ENCODE measurements around the gene PCDHGB7.
"Not testable (repeated sequence)": the region's sequence is repeated elsewhere in the genome, so short reads cannot be mapped to it uniquely, and the experiment has no call there.

PCDHGB7 gene

DNA sequence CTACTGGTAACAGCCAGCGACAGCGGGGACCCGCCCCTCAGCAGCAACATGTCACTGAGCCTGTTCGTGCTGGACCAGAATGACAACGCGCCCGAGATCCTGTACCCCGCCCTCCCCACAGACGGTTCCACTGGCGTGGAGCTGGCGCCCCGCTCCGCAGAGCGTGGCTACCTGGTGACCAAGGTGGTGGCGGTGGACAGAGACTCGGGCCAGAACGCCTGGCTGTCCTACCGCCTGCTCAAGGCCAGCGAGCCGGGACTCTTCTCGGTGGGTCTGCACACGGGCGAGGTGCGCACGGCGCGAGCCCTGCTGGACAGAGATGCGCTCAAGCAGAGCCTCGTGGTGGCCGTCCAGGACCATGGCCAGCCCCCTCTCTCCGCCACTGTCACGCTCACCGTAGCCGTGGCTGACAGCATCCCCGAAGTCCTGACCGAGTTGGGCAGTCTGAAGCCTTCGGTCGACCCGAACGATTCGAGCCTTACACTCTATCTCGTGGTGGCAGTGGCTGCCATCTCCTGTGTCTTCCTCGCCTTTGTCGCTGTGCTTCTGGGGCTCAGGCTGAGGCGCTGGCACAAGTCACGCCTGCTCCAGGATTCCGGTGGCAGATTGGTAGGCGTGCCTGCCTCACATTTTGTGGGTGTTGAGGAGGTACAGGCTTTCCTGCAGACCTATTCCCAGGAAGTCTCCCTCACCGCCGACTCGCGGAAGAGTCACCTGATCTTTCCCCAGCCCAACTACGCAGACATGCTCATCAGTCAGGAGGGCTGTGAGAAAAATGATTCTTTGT lies 22.9 kb upstream of the PCDHGB7 start:
- not testable (repeated sequence) for DNase-seq (ENCODE audit: low read depth in 1 of 2, low spot score in 1 of 2)

GRCh38 chr5:141397756-141398551 lies 19.5 kb upstream of the PCDHGB7 start, which contains the start of gene PCDHGB5:
PCDHGB5 (plus strand) TSS chr5:141397947; CDS start chr5:141398128, 181 bp downstream.
- DNase-seq (ENCODE audit: low read depth in 1 of 2, low spot score in 1 of 2) = not testable (repeated sequence)

DNA sequence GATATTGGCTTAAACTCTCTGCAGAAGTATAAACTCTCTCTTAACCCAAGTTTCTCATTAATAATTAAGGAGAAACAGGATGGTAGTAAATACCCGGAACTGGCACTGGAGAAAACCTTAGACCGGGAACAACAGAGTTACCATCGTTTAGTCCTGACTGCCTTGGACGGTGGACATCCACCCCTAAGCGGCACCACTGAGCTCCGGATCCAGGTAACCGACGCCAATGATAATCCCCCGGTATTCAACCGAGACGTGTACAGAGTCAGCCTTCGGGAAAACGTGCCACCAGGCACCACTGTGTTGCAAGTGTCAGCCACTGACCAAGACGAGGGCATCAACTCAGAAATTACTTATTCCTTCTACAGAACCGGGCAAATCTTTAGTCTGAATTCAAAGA lies 18.9 kb upstream of the PCDHGB7 start:
- DNase-seq (ENCODE audit: low read depth in 1 of 2, low spot score in 1 of 2) = no peak

DNA sequence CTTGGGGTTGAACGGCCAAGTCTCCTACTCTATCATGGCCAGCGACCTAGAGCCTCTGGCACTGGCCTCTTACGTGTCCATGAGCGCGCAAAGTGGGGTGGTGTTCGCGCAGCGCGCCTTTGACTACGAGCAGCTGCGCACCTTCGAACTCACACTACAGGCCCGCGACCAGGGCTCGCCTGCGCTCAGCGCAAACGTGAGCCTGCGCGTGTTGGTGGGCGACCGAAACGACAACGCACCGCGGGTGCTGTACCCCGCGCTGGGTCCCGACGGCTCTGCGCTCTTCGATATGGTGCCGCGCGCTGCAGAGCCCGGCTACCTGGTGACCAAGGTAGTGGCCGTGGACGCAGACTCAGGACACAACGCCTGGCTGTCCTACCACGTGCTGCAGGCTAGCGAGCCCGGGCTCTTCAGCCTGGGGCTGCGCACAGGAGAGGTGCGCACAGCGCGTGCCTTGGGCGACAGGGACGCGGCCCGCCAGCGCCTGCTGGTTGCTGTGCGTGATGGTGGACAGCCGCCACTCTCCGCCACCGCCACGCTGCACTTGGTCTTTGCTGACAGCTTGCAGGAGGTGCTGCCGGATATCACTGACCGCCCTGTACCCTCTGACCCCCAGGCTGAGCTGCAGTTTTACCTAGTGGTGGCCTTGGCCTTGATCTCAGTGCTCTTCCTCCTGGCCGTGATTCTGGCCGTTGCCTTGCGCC lies 17.8 kb upstream of the PCDHGB7 start:
- DNase-seq (ENCODE audit: low read depth in 1 of 2, low spot score in 1 of 2) = no peak

DNA sequence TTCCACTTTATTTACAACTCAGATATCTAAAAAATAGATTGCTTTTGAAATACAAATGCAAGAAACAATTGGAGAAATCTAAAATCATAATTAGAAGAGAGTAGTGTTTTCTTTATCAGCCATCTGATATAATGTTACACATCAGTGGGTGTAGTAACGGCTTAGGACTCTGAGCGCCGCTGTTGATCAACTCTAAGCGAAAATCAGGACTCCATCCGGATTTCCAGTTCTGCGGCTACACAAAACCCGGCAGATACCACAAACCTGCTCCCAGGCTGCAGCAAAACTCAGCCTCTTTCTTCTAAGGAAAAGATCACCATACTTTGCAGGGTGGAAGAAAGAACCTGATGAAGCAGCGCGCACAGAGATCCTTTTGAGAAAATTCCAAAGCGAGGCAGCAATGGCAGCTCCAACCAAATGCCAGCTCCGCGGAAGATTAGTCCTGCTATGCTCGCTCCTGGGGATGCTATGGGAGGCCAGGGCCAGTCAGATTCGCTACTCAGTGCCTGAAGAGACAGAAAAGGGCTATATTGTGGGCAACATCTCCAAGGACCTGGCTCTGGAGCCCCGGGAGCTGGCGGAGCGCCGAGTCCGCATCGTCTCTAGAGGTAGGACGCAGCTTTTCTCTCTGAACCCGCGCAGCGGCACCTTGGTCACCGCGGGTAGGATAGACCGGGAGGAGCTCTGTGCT lies 14.8 kb upstream of the PCDHGB7 start, which contains the start of gene PCDHGA9:
TSS of gene PCDHGA9 (plus strand) at position 226 of the 691 bp plus-strand sequence. CDS start at position 401, 175 bp downstream.
- DNase-seq (ENCODE audit: low read depth in 1 of 2, low spot score in 1 of 2) = no peak

GRCh38 chr5:141403387-141403786 lies 14.1 kb upstream of the PCDHGB7 start:
- DNase-seq (ENCODE audit: low read depth in 1 of 2, low spot score in 1 of 2) = no peak

DNA sequence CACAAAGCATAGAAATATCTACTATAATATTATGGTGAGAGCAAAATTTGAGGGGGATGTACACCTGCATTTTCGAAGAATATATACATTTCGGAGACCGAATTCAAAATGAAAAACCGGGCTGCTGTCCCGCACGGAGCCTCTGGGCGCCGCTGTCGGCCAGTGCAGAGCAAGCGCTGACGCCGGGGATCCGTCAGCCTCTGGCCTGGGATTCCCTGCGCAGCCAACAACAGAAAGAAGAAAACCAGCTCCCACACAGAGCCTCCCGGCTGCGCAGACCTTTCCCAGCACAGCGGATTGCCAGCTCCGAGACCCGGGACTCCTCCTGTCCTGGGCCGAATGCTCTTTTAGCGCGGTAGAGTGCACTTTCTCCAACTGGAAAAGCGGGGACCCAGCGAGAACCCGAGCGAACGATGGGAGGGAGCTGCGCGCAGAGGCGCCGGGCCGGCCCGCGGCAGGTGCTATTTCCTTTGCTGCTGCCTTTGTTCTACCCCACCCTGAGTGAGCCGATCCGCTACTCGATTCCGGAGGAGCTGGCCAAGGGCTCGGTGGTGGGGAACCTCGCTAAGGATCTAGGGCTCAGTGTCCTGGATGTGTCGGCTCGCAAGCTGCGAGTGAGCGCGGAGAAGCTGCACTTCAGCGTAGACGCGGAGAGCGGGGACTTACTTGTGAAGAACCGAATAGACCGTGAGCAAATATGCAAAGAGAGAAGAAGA lies 9.5 kb upstream of the PCDHGB7 start, which contains the start of gene PCDHGB6:
TSS of gene PCDHGB6 (plus strand) at position 232 of the 716 bp plus-strand sequence. CDS start at position 414, 182 bp downstream.
- DNase-seq (ENCODE audit: low read depth in 1 of 2, low spot score in 1 of 2) = not testable (repeated sequence)

GRCh38 chr5:141409598-141410306 lies 7.7 kb upstream of the PCDHGB7 start:
- no peak for DNase-seq (ENCODE audit: low read depth in 1 of 2, low spot score in 1 of 2)

- no peak for DNase-seq (ENCODE audit: low read depth in 1 of 2, low spot score in 1 of 2)
Measured at GRCh38 chr5:141411575-141411974, 5.9 kb upstream of the PCDHGB7 start.

DNA sequence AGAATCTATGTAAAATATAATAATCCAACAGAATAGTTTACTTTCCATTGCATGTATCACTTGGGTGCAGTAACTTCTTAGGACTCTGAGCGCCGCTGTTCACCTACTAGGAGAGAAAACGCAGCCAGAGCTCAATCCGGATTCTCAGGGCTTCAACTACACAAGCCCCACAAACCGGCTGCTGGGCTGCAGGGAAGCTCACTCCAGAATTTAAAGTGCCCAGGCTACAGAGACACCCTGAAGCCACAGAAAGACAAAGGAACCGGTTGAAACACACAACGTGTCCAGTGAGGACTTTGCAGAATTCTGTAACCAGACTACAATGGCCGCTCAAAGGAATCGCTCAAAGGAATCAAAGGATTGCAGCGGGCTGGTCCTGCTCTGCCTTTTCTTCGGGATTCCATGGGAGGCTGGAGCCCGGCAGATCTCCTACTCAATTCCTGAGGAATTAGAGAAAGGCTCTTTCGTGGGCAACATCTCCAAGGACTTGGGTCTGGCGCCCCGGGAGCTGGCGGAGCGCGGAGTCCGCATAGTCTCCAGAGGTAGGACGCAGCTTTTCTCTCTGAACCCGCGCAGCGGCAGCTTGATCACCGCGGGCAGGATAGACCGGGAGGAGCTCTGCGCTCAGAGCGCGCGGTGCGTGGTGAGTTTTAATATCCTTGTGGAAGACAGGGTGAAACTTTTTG lies 4.5 kb upstream of the PCDHGB7 start, which contains the start of gene PCDHGA10:
TSS of gene PCDHGA10 (plus strand) at position 134 of the 686 bp plus-strand sequence. CDS start at position 323, 189 bp downstream.
- DNase-seq (ENCODE audit: low read depth in 1 of 2, low spot score in 1 of 2) = no peak

DNA sequence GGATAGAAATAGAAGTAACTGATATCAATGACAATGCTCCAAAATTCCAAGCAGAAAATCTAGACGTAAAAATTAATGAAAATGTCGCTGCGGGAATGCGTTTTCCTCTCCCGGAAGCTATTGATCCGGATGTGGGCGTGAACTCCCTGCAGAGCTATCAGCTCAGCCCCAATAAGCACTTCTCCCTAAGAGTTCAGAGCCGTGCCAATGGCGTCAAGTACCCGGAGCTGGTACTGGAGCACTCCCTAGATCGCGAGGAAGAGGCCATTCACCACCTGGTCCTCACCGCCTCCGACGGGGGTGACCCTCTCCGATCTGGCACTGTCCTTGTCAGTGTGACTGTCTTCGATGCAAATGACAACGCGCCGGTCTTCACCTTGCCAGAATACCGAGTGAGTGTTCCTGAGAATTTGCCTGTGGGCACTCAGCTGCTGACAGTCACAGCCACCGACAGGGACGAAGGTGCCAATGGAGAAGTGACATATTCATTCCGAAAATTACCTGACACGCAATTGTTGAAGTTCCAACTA lies 3.9 kb upstream of the PCDHGB7 start:
- no peak for DNase-seq (ENCODE audit: low read depth in 1 of 2, low spot score in 1 of 2)

- DNase-seq (ENCODE audit: low read depth in 1 of 2, low spot score in 1 of 2) = not testable (repeated sequence)
Measured at GRCh38 chr5:141414548-141415274, 2.8 kb upstream of the PCDHGB7 start.

- DNase-seq (ENCODE audit: low read depth in 1 of 2, low spot score in 1 of 2) = not testable (repeated sequence)
Measured at GRCh38 chr5:141415275-141415618, 2.2 kb upstream of the PCDHGB7 start.

- no peak for DNase-seq (ENCODE audit: low read depth in 1 of 2, low spot score in 1 of 2)
Measured at GRCh38 chr5:141419074-141419880, 1.8 kb downstream of the PCDHGB7 start.

GRCh38 chr5:141420855-141421488 lies 3.5 kb downstream of the PCDHGB7 start, which contains the start of gene PCDHGA11:
PCDHGA11 (plus strand) TSS chr5:141421051; CDS start chr5:141421228, 177 bp downstream.
- DNase-seq (ENCODE audit: low read depth in 1 of 2, low spot score in 1 of 2) = no peak

DNA sequence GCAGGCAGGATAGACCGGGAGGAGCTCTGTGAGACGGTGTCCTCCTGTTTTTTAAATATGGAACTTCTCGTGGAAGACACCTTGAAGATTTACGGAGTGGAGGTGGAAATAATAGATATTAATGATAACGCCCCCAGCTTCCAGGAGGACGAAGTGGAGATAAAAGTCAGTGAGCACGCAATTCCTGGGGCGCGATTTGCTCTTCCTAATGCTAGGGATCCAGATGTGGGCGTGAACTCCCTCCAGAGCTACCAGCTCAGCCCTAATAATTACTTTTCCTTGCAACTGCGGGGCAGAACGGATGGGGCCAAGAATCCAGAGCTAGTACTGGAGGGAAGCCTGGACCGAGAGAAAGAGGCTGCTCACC lies 4.0 kb downstream of the PCDHGB7 start:
- DNase-seq (ENCODE audit: low read depth in 1 of 2, low spot score in 1 of 2) = no peak
